WTC11 (cell line): ENCODE measurements around the gene UBE2J1. TPM values are rescaled to one million over a fixed set of nuclear protein-coding genes. Genes with fewer than 3 reads are reported as not detected.
A peak's percentile ranks its signal among the peaks of the same experiment; 100 is the strongest.

ENCODE experiments used
- ATAC-seq: fragments of 200-7000 bp; cut with Tn5 transposase; 2 replicates; pipeline ENCODE4 v1.10.0; 2021; ENCODE audit warnings: mild to moderate bottlenecking, moderate library complexity
- Bru-seq: library from RNA; stranded (reverse); fragments of 400-500 nt; gene quantifications from one replicate; lab custom pipeline; 2021; lab: Mats Ljungman, UMichigan
- CTCF ChIA-PET: fragments of 300-600 bp; sonication (Branson Sonifier 250); formaldehyde crosslinking; loops from one replicate; lab custom pipeline; 2021; ENCODE audit warnings: antibody characterized with exemption; lab: Charles Lee
- POLR2A ChIA-PET: fragments of 350-600 bp; sonication (Branson Sonifier 250); formaldehyde crosslinking; loops from one replicate; lab custom pipeline; 2021; ENCODE audit warnings: antibody characterized with exemption; lab: Charles Lee
- DNase-seq: peaks from one replicate; pipeline ENCODE4 v3.0.0; 2021; ENCODE audit warnings: low spot score
- H3K27ac Mint-ChIP-seq: 2 replicates; pipeline ENCODE4 v1.8.0; 2021; ENCODE audit warnings: mixed read lengths
- H3K27me3 Mint-ChIP-seq: 2 replicates; pipeline ENCODE4 v1.8.0; 2021; ENCODE audit warnings: low read depth, mild to moderate bottlenecking, moderate library complexity, mixed read lengths
- H3K36me3 Mint-ChIP-seq: 2 replicates; pipeline ENCODE4 v1.8.0; 2021; ENCODE audit warnings: mixed read lengths
- H3K4me1 Mint-ChIP-seq: 2 replicates; pipeline ENCODE4 v1.8.0; 2022; ENCODE audit warnings: mixed read lengths
- H3K4me3 Mint-ChIP-seq: 2 replicates; pipeline ENCODE4 v1.8.0; 2021; ENCODE audit warnings: mild to moderate bottlenecking, moderate library complexity, mixed read lengths
- H3K9me3 Mint-ChIP-seq: 2 replicates; pipeline ENCODE4 v1.8.0; 2021; ENCODE audit warnings: mixed read lengths
- ATF6 ChIP-seq: sonication (generic); formaldehyde crosslinking; IDR thresholded peaks from 2 replicates; pipeline ENCODE4 v1.8.1; 2023; ENCODE audit warnings: mild to moderate bottlenecking, missing genetic modification reagents
- CREB1 ChIP-seq: sonication (generic); formaldehyde crosslinking; IDR thresholded peaks from 2 replicates; pipeline ENCODE4 v1.8.0; 2023; ENCODE audit warnings: mild to moderate bottlenecking, missing genetic modification reagents
- CREM ChIP-seq: sonication (generic); formaldehyde crosslinking; IDR thresholded peaks from 2 replicates; pipeline ENCODE4 v1.8.1; 2022; ENCODE audit warnings: mild to moderate bottlenecking, missing genetic modification reagents, moderate library complexity
- EMX1 ChIP-seq: fragments of 250-450 bp; sonication (Bioruptor Pico); IDR thresholded peaks from 2 replicates; pipeline ENCODE4 v1.8.0; 2021; ENCODE audit warnings: mild to moderate bottlenecking
- ESRRA ChIP-seq: sonication (generic); formaldehyde crosslinking; IDR thresholded peaks from 2 replicates; pipeline ENCODE4 v1.8.1; 2022; ENCODE audit warnings: mild to moderate bottlenecking, missing genetic modification reagents, borderline replicate concordance
- FOXP4 ChIP-seq: sonication (generic); formaldehyde crosslinking; IDR thresholded peaks from 2 replicates; pipeline ENCODE4 v1.8.0; 2022; ENCODE audit warnings: mild to moderate bottlenecking, missing genetic modification reagents
- GRHL2 ChIP-seq: fragments of 250-450 bp; sonication (Bioruptor Pico); IDR thresholded peaks from 2 replicates; pipeline ENCODE4 v1.8.0; 2022; ENCODE audit warnings: mild to moderate bottlenecking, moderate library complexity; ENCODE audit not compliant: insufficient replicate concordance, severe bottlenecking
- JUN ChIP-seq: sonication (generic); formaldehyde crosslinking; IDR thresholded peaks from 2 replicates; pipeline ENCODE4 v1.8.0; 2023; ENCODE audit warnings: mild to moderate bottlenecking, missing genetic modification reagents
- MAX ChIP-seq: sonication (generic); formaldehyde crosslinking; IDR thresholded peaks from 2 replicates; pipeline ENCODE4 v1.8.0; 2022; ENCODE audit warnings: mild to moderate bottlenecking, missing genetic modification reagents
- RORB ChIP-seq: fragments of 250-450 bp; sonication (Bioruptor Pico); IDR thresholded peaks from 2 replicates; pipeline ENCODE4 v1.9.0; 2021; ENCODE audit warnings: mild to moderate bottlenecking
- SMAD4 ChIP-seq: sonication (generic); formaldehyde crosslinking; IDR thresholded peaks from 2 replicates; pipeline ENCODE4 v1.8.0; 2022; ENCODE audit warnings: mild to moderate bottlenecking, missing genetic modification reagents
- TEAD1 ChIP-seq: sonication (generic); formaldehyde crosslinking; IDR thresholded peaks from 2 replicates; pipeline ENCODE4 v1.8.0; 2022; ENCODE audit warnings: mild to moderate bottlenecking, missing genetic modification reagents
- TP53 ChIP-seq: sonication (generic); formaldehyde crosslinking; IDR thresholded peaks from 2 replicates; pipeline ENCODE4 v1.8.1; 2023; ENCODE audit warnings: mild to moderate bottlenecking, missing genetic modification reagents
- ZBTB21 ChIP-seq: sonication (generic); formaldehyde crosslinking; IDR thresholded peaks from 2 replicates; pipeline ENCODE4 v1.8.1; 2023; ENCODE audit warnings: mild to moderate bottlenecking, missing genetic modification reagents, borderline replicate concordance
- ZNF138 ChIP-seq: sonication (generic); formaldehyde crosslinking; conservative IDR thresholded peaks from 2 replicates; pipeline ENCODE4 v1.8.1; 2022; ENCODE audit warnings: mild to moderate bottlenecking, moderate library complexity, missing genetic modification reagents
- ZNF281 ChIP-seq: sonication (generic); formaldehyde crosslinking; IDR thresholded peaks from 2 replicates; pipeline ENCODE4 v1.8.0; 2023; ENCODE audit warnings: mild to moderate bottlenecking, missing genetic modification reagents
- ZNF416 ChIP-seq: fragments of 250-450 bp; sonication (Bioruptor Pico); IDR thresholded peaks from 2 replicates; pipeline ENCODE4 v1.9.0; 2021; ENCODE audit warnings: mild to moderate bottlenecking, inconsistent platforms
- ZNF671 ChIP-seq: fragments of 250-450 bp; sonication (Bioruptor Pico); IDR thresholded peaks from 2 replicates; pipeline ENCODE4 v1.8.0; 2021; ENCODE audit warnings: mild to moderate bottlenecking
- long read RNA-seq, 3 experiments: library from RNA in 1 of 3; library from capped mRNA in 1 of 3; library from polyadenylated mRNA in 1 of 3; unstranded in 2 of 3; stranded (forward) in 1 of 3; transcript quantifications; one replicate each; pipeline ENCODE4 v2.0.0, GENCODE V29; 2021
- total RNA-seq: library from RNA; stranded (reverse); gene quantifications from 3 replicates; pipeline ENCODE4 v1.2.3, GENCODE V29; 2021
- TF ChIP-seq, protein P1 (sequence below): sonication (generic); formaldehyde crosslinking; IDR thresholded peaks from 2 replicates; pipeline ENCODE4 v1.8.1; 2023; ENCODE audit warnings: mild to moderate bottlenecking, missing genetic modification reagents, moderate library complexity
- TF ChIP-seq, protein P2 (sequence below): sonication (generic); formaldehyde crosslinking; IDR thresholded peaks from 2 replicates; pipeline ENCODE4 v1.8.1; 2023; ENCODE audit warnings: mild to moderate bottlenecking, missing genetic modification reagents
- TF ChIP-seq, protein P3 (sequence below): fragments of 250-450 bp; sonication (Bioruptor Pico); IDR thresholded peaks from 2 replicates; pipeline ENCODE4 v1.9.0; 2021; ENCODE audit warnings: mild to moderate bottlenecking
- TF ChIP-seq, protein P4 (sequence below): sonication (generic); formaldehyde crosslinking; IDR thresholded peaks from 2 replicates; pipeline ENCODE4 v1.8.0; 2022; ENCODE audit warnings: mild to moderate bottlenecking, missing genetic modification reagents

Gene UBE2J1, protein sequence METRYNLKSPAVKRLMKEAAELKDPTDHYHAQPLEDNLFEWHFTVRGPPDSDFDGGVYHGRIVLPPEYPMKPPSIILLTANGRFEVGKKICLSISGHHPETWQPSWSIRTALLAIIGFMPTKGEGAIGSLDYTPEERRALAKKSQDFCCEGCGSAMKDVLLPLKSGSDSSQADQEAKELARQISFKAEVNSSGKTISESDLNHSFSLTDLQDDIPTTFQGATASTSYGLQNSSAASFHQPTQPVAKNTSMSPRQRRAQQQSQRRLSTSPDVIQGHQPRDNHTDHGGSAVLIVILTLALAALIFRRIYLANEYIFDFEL
- total RNA-seq: 9.9 to 12.3 TPM (median 9.9 TPM) in 3 replicates
- percentile 62 among the genes with signal in this experiment for Bru-seq, nascent RNA
- long read RNA-seq, experiment 1, full-length matches to known transcripts: 83 of 116 reads
- long read RNA-seq, experiment 1, partial matches to known transcripts: 5 of 116 reads
- long read RNA-seq, experiment 1, other reads (novel, unspliced or antisense): 28 of 116 reads
- long read RNA-seq, experiment 2, full-length matches to known transcripts: 17 of 29 reads
- long read RNA-seq, experiment 2, partial matches to known transcripts: 2 of 29 reads
- long read RNA-seq, experiment 2, other reads (novel, unspliced or antisense): 10 of 29 reads
- long read RNA-seq, experiment 3, full-length matches to known transcripts: 1 of 4 reads
- long read RNA-seq, experiment 3, partial matches to known transcripts: 3 of 4 reads
- long read RNA-seq, experiment 3, other reads (novel, unspliced or antisense): 0 of 4 reads

GRCh38 chr6:89352278-89353117 lies at the start of gene UBE2J1:
TSS of gene UBE2J1 (minus strand) at chr6:89352722. CDS start at chr6:89352569, 153 bp downstream.
- ATAC-seq: peak; percentile 88
- peak; percentile 84 for DNase-seq
- Mint-ChIP-seq H3K27ac (peak within 1 kb of the TSS; percentile 38; the same call in 1 of the 2 replicates), H3K4me3 (peak within 1 kb of the TSS; percentile 87), H3K4me1 (peaks cover 37% of the 10 kb centered on the region), H3K27me3 (peaks cover 43% of the 10 kb centered on the region), H3K9me3 (peaks cover 5% of the 10 kb centered on the region; the same call in 1 of the 2 replicates), H3K36me3 (no peaks in the 10 kb centered on the region)
- ChIA-PET CTCF (interaction anchor here (0.9 to 2.6 kb wide), 7 partner anchors 16 to 41 kb away, joined by 3 to 22 read pairs (median 4); no protein-coding TSS in a partner anchor), POLR2A (interaction anchor here (0.6 to 1.3 kb wide), 3 partner anchors 41 to 209 kb away, joined by 3 to 5 read pairs (median 4); no protein-coding TSS in a partner anchor)
- TF ChIP-seq RORB (CRISPR knock-in tag) (no peak), TP53 (CRISPR knock-in tag) (0 out of 2 replicates have a peak, but pooled peaks have one; percentile 45), ZBTB21 (CRISPR knock-in tag) (peak; percentile 38; the same call in 1 of the 2 replicates), ATF6 (CRISPR knock-in tag) (no peak), FOXP4 (CRISPR knock-in tag) (peak; percentile 23; the same call in 1 of the 2 replicates), JUN (CRISPR knock-in tag) (peak; percentile 84; the same call in 1 of the 2 replicates), ZNF671 (no peak), ZNF138 (CRISPR knock-in tag) (no peak), MAX (CRISPR knock-in tag) (0 out of 2 replicates have a peak, but pooled peaks have one; percentile 20), ESRRA (CRISPR knock-in tag) (0 out of 2 replicates have a peak, but pooled peaks have one; percentile 17), EMX1 (no peak), CREM (CRISPR knock-in tag) (no peak), ZNF281 (0 out of 2 replicates have a peak, but pooled peaks have one; percentile 44), TEAD1 (no peak), CREB1 (CRISPR knock-in tag) (no peak), ZNF416 (CRISPR knock-in tag) (0 out of 2 replicates have a peak, but pooled peaks have one; percentile 3), SMAD4 (CRISPR knock-in tag) (peak; percentile 74; the same call in 1 of the 2 replicates), GRHL2 (CRISPR knock-in tag) (no peak)
- TF ChIP-seq, protein P1, sequence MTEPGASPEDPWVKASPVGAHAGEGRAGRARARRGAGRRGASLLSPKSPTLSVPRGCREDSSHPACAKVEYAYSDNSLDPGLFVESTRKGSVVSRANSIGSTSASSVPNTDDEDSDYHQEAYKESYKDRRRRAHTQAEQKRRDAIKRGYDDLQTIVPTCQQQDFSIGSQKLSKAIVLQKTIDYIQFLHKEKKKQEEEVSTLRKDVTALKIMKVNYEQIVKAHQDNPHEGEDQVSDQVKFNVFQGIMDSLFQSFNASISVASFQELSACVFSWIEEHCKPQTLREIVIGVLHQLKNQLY (CRISPR knock-in tag): no peak
- TF ChIP-seq, protein P2, sequence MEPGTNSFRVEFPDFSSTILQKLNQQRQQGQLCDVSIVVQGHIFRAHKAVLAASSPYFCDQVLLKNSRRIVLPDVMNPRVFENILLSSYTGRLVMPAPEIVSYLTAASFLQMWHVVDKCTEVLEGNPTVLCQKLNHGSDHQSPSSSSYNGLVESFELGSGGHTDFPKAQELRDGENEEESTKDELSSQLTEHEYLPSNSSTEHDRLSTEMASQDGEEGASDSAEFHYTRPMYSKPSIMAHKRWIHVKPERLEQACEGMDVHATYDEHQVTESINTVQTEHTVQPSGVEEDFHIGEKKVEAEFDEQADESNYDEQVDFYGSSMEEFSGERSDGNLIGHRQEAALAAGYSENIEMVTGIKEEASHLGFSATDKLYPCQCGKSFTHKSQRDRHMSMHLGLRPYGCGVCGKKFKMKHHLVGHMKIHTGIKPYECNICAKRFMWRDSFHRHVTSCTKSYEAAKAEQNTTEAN (CRISPR knock-in tag): no peak
- TF ChIP-seq, protein P3, sequence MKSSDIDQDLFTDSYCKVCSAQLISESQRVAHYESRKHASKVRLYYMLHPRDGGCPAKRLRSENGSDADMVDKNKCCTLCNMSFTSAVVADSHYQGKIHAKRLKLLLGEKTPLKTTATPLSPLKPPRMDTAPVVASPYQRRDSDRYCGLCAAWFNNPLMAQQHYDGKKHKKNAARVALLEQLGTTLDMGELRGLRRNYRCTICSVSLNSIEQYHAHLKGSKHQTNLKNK (CRISPR knock-in tag): no peak
- TF ChIP-seq, protein P4, sequence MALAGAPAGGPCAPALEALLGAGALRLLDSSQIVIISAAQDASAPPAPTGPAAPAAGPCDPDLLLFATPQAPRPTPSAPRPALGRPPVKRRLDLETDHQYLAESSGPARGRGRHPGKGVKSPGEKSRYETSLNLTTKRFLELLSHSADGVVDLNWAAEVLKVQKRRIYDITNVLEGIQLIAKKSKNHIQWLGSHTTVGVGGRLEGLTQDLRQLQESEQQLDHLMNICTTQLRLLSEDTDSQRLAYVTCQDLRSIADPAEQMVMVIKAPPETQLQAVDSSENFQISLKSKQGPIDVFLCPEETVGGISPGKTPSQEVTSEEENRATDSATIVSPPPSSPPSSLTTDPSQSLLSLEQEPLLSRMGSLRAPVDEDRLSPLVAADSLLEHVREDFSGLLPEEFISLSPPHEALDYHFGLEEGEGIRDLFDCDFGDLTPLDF: peak; percentile 77; the same call in 1 of the 2 replicates
